ENCODE data around the gene GLRA1. TPM values are rescaled to one million over a fixed set of nuclear protein-coding genes. Genes with fewer than 3 reads are reported as not detected.

GLRA1 gene
- total and polyA plus RNA-seq, 2 donors from 2014 or later: not detected

DNA sequence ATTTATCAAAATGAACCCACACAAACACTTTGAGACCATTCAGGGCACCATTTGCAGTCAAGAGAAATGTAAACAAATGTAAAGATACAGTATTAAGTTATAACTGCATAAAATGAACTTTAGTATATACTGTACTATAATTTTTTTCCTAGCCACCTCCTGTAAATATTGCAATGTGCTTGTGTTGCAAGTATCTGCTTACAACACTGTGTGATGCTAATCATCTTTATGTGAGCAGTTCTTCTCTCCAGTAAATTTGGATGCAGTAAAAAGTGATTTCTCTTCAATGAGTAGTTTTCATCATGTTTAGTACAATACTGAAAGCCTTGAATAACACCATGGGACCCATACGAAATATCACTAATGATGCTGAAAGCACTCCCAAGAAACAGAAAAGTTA, 143.4 kb downstream of the GLRA1 start:
- H3K27ac ChIP-seq (ENCODE audit: low read depth in 2 of 2, low read length in 2 of 2): no peak overlapping the region
- H3K9me3 ChIP-seq (ENCODE audit: control insufficient read depth in 2 of 3, insufficient read depth in 1 of 3, low read length in 3 of 3): no peaks in the 10 kb centered on the region
- peaks cover 0 to 14% (median 4%) of the 10 kb centered on the region in 3 donors for H3K4me1 ChIP-seq (ENCODE audit: control insufficient read depth in 2 of 3, insufficient read depth in 2 of 3, low read depth in 1 of 3, low read length in 3 of 3)
- TF ChIP-seq, protein P1, sequence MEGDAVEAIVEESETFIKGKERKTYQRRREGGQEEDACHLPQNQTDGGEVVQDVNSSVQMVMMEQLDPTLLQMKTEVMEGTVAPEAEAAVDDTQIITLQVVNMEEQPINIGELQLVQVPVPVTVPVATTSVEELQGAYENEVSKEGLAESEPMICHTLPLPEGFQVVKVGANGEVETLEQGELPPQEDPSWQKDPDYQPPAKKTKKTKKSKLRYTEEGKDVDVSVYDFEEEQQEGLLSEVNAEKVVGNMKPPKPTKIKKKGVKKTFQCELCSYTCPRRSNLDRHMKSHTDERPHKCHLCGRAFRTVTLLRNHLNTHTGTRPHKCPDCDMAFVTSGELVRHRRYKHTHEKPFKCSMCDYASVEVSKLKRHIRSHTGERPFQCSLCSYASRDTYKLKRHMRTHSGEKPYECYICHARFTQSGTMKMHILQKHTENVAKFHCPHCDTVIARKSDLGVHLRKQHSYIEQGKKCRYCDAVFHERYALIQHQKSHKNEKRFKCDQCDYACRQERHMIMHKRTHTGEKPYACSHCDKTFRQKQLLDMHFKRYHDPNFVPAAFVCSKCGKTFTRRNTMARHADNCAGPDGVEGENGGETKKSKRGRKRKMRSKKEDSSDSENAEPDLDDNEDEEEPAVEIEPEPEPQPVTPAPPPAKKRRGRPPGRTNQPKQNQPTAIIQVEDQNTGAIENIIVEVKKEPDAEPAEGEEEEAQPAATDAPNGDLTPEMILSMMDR (IDR thresholded peaks at IDR 0.05; ENCODE audit: borderline replicate concordance, extremely low read depth, insufficient read depth): no peak
- DNase-seq (no peak), FAIRE-seq (no peak)
- intact Hi-C loops (cut with DNase I): no loop called here
- H3K27me3 ChIP-seq (ENCODE audit: control insufficient read depth, insufficient read depth, low read length): no peaks in the 10 kb centered on the region
- H3K9ac ChIP-seq (ENCODE audit: low read length in 3 of 3): no peak overlapping the region
- peaks cover 0 to 2% (median 0%) of the 10 kb centered on the region in 3 donors for H3K36me3 ChIP-seq (ENCODE audit: control insufficient read depth in 2 of 3, insufficient read depth in 3 of 3, low read length in 3 of 3)
- H3K4me3 ChIP-seq (ENCODE audit: low read length in 3 of 3): no peak overlapping the region

DNA sequence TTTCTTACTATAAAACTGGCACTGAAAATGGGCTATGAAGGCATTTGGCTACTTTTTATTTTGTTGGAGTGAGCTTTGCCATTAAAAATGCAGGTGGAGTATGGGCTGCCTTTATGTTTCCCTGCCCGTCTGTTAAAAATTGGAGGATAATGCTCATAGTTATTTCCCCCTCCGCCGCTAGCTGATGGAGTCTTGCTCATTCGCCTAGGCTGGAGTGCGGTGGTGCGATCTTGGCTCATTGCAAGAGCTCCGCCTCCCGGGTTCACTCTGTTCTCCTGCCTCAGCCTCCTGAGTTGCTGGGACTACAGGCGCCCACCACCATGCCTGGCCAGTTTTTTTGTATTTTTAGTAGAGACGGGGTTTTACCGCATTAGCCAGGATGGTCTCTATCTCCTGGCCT, 144.3 kb downstream of the GLRA1 start:
- peaks cover 0 to 17% (median 7%) of the 10 kb centered on the region in 3 donors for H3K4me1 ChIP-seq (ENCODE audit: control insufficient read depth in 2 of 3, insufficient read depth in 2 of 3, low read depth in 1 of 3, low read length in 3 of 3)

DNA sequence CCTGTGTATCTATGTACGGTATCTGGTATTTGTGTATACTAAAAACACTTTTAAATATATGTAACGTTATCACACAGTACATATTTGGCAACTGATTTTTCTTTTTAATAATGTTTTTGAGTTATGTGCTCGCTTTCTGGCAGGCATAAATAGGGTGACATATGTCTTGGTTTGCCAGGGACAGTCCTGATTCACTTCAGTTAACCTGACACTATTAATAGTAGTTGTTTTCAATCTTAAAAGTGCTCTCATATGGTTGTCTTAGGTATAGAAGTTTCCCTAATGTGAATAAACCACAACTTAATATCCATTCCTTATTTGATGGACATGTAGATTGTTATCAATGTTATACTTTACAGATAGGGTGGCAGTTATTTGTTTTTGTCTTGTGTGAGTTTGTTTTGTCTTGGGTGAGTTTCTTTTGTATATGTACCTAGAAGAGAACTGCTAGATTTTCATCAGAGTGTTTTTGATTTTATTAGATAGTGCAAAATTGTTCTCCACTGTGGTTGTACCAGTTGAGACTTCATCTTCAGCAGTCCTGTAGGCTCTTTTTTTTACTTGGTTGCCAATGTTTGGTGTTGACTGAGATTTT, 145.0 kb downstream of the GLRA1 start:
- H3K4me1 ChIP-seq (ENCODE audit: control insufficient read depth in 2 of 3, insufficient read depth in 2 of 3, low read depth in 1 of 3, low read length in 3 of 3): peaks cover 0 to 24% (median 5%) of the 10 kb centered on the region in 3 donors
- no peaks in the 10 kb centered on the region for H3K9me3 ChIP-seq (ENCODE audit: control insufficient read depth in 2 of 3, insufficient read depth in 1 of 3, low read length in 3 of 3)
- intact Hi-C loops (cut with DNase I): no loop called here
- TF ChIP-seq, protein P1 (IDR thresholded peaks at IDR 0.05; ENCODE audit: borderline replicate concordance, extremely low read depth, insufficient read depth): no peak
- H3K9ac ChIP-seq (ENCODE audit: low read length in 3 of 3): no peak overlapping the region
- peaks cover 0 to 2% (median 0%) of the 10 kb centered on the region in 3 donors for H3K36me3 ChIP-seq (ENCODE audit: control insufficient read depth in 2 of 3, insufficient read depth in 3 of 3, low read length in 3 of 3)
- DNase-seq (no peak), FAIRE-seq (no peak)
- H3K4me3 ChIP-seq (ENCODE audit: low read length in 3 of 3): no peak overlapping the region
- no peak overlapping the region for H3K27ac ChIP-seq (ENCODE audit: low read depth in 2 of 2, low read length in 2 of 2)
- H3K27me3 ChIP-seq (ENCODE audit: control insufficient read depth, insufficient read depth, low read length): no peaks in the 10 kb centered on the region

More for the DNA sequence above, 144.3 kb downstream of the GLRA1 start:
- FAIRE-seq (no peak), DNase-seq (no peak)
- Histone ChIP-seq H3K4me3 (ENCODE audit: low read length in 3 of 3) (no peak overlapping the region), H3K27me3 (ENCODE audit: control insufficient read depth, insufficient read depth, low read length) (no peaks in the 10 kb centered on the region), H3K9me3 (ENCODE audit: control insufficient read depth in 2 of 3, insufficient read depth in 1 of 3, low read length in 3 of 3) (no peaks in the 10 kb centered on the region), H3K9ac (ENCODE audit: low read length in 3 of 3) (no peak overlapping the region), H3K36me3 (ENCODE audit: control insufficient read depth in 2 of 3, insufficient read depth in 3 of 3, low read length in 3 of 3) (peaks cover 0 to 2% (median 0%) of the 10 kb centered on the region in 3 donors), H3K27ac (ENCODE audit: low read depth in 2 of 2, low read length in 2 of 2) (no peak overlapping the region)
- intact Hi-C loops (cut with DNase I): no loop called here
- TF ChIP-seq, protein P1 (IDR thresholded peaks at IDR 0.05; ENCODE audit: borderline replicate concordance, extremely low read depth, insufficient read depth): no peak
